Measurements from ENCODE around the gene LDLRAD1.

- no peak for TF ChIP-seq CTCF (IDR thresholded peaks at IDR 0.05; ENCODE audit: borderline replicate concordance, extremely low read depth, low read length, poor library complexity, severe bottlenecking)
- no peak for TF ChIP-seq EZH2 (IDR thresholded peaks at IDR 0.05; ENCODE audit: borderline replicate concordance, low read depth, low read length, severe bottlenecking)
Measured at GRCh38 chr1:54046671-54047383, 28.8 kb upstream of the LDLRAD1 start.

Measured in DND-41 (cell line).